Measurements from ENCODE around the gene ZC3H12D.

Gene ZC3H12D

DNA sequence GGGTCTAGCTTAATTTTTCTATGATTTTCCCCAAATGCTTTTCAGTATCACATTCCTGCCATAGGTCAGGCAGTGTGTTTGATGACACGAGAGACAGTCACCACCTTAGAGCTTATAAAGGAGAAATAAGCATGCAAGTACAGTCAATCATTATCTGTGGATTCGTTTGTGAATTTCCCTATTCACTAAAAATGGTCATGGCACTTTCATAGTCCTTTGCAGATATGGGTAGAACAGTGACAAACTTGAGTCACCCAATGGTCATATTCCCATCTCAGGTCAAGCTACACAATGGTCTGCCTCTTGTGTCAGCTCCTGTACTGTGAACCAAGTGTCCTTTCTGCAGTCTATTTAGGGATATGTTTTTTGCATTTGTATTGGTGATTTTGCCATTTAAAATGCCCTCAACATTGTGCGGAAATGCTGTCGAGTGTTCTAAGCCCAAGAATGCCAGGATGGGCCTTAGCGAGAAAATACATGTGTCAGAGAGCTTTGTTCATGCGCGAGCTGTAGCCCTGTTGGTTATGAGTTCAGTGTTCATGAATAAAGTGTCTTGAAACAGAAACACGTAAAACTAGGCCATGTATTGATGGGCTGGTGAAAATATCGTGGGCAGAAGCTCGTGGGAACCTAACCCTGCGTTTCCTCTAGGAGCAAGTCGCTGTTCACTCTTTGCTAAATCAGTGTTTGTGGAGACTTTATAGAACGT, 65.0 kb downstream of the ZC3H12D start (continued):
- TF ChIP-seq, protein P1, sequence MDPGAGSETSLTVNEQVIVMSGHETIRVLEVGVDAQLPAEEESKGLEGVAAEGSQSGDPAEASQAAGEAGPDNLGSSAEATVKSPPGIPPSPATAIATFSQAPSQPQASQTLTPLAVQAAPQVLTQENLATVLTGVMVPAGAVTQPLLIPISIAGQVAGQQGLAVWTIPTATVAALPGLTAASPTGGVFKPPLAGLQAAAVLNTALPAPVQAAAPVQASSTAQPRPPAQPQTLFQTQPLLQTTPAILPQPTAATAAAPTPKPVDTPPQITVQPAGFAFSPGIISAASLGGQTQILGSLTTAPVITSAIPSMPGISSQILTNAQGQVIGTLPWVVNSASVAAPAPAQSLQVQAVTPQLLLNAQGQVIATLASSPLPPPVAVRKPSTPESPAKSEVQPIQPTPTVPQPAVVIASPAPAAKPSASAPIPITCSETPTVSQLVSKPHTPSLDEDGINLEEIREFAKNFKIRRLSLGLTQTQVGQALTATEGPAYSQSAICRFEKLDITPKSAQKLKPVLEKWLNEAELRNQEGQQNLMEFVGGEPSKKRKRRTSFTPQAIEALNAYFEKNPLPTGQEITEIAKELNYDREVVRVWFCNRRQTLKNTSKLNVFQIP (CRISPR knock-in tag; IDR thresholded peaks at IDR 0.05; ENCODE audit: borderline replicate concordance, low read depth) = no peak

DNA sequence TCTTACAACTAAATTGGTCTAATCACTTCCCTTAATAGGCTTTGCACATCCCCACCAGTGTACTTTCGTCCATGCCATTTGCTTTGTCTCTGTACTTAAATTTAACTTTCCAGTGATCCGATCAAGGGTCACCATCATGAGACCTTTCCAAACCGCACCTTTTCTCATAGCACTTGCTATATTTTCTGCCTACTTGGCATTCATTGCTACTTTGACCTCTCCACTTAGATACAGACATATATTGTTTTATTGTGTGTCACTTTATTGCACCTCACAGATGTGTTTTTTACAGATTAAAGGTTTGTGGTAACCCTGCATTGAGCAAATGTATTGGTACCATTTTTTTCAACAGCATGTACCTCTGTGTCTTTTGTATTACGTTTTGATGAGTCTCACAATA, 70.0 kb downstream of the ZC3H12D start:
- TF ChIP-seq, protein P2, sequence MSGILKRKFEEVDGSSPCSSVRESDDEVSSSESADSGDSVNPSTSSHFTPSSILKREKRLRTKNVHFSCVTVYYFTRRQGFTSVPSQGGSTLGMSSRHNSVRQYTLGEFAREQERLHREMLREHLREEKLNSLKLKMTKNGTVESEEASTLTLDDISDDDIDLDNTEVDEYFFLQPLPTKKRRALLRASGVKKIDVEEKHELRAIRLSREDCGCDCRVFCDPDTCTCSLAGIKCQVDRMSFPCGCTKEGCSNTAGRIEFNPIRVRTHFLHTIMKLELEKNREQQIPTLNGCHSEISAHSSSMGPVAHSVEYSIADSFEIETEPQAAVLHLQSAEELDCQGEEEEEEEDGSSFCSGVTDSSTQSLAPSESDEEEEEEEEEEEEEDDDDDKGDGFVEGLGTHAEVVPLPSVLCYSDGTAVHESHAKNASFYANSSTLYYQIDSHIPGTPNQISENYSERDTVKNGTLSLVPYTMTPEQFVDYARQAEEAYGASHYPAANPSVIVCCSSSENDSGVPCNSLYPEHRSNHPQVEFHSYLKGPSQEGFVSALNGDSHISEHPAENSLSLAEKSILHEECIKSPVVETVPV (CRISPR knock-in tag; IDR thresholded peaks at IDR 0.05) = no peak
- TF ChIP-seq BACH2 (CRISPR knock-in tag; IDR thresholded peaks at IDR 0.05; ENCODE audit: borderline replicate concordance) (no peak), ZNF70 (CRISPR knock-in tag; IDR thresholded peaks at IDR 0.05) (no peak), ESRRG (CRISPR knock-in tag; IDR thresholded peaks at IDR 0.05) (no peak), TOX (CRISPR knock-in tag; IDR thresholded peaks at IDR 0.05; ENCODE audit: borderline replicate concordance) (no peak), ISL1 (CRISPR knock-in tag; IDR thresholded peaks at IDR 0.05) (no peak), GLIS3 (CRISPR knock-in tag; IDR thresholded peaks at IDR 0.05) (no peak), ARNTL (CRISPR knock-in tag; IDR thresholded peaks at IDR 0.05; ENCODE audit: borderline replicate concordance, low read depth) (no peak)

DNA sequence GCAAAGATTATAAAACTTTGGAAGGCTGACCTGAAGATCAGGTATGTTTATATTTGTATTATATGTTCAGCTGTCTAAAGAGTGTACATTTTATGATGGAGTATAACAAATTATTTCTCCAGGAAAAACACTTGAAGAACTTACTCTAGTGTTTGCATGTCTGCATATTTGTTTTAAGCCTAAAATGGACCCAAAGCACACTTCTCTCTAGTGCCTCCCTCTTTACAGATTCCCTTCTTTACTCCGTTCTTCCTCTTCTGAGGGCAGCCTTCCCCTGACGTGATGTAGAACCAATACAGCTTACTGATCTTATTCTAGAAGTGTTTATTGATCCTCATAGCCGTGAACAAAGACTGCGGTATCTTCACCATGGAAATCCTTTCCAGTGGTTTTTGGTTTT, 70.8 kb downstream of the ZC3H12D start:
- TF ChIP-seq SNAI2 (CRISPR knock-in tag; IDR thresholded peaks at IDR 0.05) (no peak), PPARA (CRISPR knock-in tag; IDR thresholded peaks at IDR 0.05; ENCODE audit: borderline replicate concordance) (no peak), ZFP30 (CRISPR knock-in tag; IDR thresholded peaks at IDR 0.05) (no peak), ESRRG (CRISPR knock-in tag; IDR thresholded peaks at IDR 0.05) (no peak)
- TF ChIP-seq, protein P2 (CRISPR knock-in tag; IDR thresholded peaks at IDR 0.05) = no peak
- TF ChIP-seq, protein P3, sequence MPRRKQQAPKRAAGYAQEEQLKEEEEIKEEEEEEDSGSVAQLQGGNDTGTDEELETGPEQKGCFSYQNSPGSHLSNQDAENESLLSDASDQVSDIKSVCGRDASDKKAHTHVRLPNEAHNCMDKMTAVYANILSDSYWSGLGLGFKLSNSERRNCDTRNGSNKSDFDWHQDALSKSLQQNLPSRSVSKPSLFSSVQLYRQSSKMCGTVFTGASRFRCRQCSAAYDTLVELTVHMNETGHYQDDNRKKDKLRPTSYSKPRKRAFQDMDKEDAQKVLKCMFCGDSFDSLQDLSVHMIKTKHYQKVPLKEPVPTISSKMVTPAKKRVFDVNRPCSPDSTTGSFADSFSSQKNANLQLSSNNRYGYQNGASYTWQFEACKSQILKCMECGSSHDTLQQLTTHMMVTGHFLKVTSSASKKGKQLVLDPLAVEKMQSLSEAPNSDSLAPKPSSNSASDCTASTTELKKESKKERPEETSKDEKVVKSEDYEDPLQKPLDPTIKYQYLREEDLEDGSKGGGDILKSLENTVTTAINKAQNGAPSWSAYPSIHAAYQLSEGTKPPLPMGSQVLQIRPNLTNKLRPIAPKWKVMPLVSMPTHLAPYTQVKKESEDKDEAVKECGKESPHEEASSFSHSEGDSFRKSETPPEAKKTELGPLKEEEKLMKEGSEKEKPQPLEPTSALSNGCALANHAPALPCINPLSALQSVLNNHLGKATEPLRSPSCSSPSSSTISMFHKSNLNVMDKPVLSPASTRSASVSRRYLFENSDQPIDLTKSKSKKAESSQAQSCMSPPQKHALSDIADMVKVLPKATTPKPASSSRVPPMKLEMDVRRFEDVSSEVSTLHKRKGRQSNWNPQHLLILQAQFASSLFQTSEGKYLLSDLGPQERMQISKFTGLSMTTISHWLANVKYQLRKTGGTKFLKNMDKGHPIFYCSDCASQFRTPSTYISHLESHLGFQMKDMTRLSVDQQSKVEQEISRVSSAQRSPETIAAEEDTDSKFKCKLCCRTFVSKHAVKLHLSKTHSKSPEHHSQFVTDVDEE (CRISPR knock-in tag; IDR thresholded peaks at IDR 0.05) = no peak

More for the DNA sequence above, 70.0 kb downstream of the ZC3H12D start:
- ATAC-seq = no peak

DNA sequence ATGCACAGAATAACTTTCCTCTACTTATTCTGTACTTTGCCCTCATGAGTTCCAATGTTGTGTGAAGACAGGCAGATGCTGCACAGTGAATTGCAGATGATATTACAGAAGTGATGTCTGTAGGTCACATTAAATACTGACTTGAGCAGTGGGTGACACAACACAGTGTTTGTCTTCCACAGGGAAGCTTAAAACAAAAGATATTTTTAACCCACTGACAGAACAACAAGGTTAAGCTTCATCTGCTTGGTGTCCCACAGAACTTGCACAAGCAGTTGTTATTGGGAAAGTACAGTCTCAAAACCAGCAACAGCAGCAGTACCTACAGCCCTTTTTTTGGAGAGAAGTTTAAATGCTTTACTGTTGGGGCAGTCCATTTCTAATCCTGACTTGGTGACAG, 74.3 kb downstream of the ZC3H12D start:
- TF ChIP-seq TOX (CRISPR knock-in tag; IDR thresholded peaks at IDR 0.05; ENCODE audit: borderline replicate concordance) = no peak
- TF ChIP-seq TCF4 (CRISPR knock-in tag; IDR thresholded peaks at IDR 0.05; ENCODE audit: borderline replicate concordance) = no peak
- no peak for TF ChIP-seq ZFP3 (CRISPR knock-in tag; IDR thresholded peaks at IDR 0.05)
- no peak for TF ChIP-seq SNAI2 (CRISPR knock-in tag; IDR thresholded peaks at IDR 0.05)
- TF ChIP-seq ZFP30 (CRISPR knock-in tag; IDR thresholded peaks at IDR 0.05) = no peak
- no peak for ATAC-seq

More for the DNA sequence above, 70.8 kb downstream of the ZC3H12D start:
- ATAC-seq = no peak

DNA sequence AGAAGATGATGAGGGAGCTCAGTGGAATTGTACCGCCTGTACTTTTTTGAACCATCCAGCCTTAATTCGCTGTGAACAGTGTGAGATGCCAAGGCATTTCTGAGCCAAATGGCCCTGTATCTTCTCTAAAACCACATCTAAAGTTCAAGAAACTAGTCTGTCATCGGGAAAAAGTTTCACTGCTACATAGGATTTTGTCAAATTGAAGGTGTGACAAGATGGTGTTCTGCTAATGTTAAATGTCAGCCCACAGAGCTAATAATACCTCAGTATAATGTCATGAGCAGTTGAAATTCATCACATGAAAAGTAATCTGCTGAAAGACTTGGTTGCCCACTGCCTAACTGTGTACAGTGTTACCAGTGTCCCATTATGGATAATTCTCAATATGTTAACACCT, 75.2 kb downstream of the ZC3H12D start:
- TF ChIP-seq, protein P3 (CRISPR knock-in tag; IDR thresholded peaks at IDR 0.05) = no peak
- no peak for TF ChIP-seq GLIS3 (CRISPR knock-in tag; IDR thresholded peaks at IDR 0.05)
- no peak for TF ChIP-seq ISL1 (CRISPR knock-in tag; IDR thresholded peaks at IDR 0.05)
- no peak for TF ChIP-seq TOX (CRISPR knock-in tag; IDR thresholded peaks at IDR 0.05; ENCODE audit: borderline replicate concordance)
- TF ChIP-seq, protein P2 (CRISPR knock-in tag; IDR thresholded peaks at IDR 0.05) = no peak
- no peak for ATAC-seq

Measured in SK-N-SH treated with all-trans-retinoic acid at 6 μM for 48 hours (cell line).